AG09309 (cell line): ENCODE results near the gene PLEKHG3.

Experiments used
- DNase-seq: peaks from one replicate; pipeline ENCODE4 v3.0.0-alpha.2; 2010; ENCODE audit warnings: low read depth
- H3K4me3 ChIP-seq: 2 replicates; pipeline ENCODE4 v1.5.1; 2011; ENCODE audit warnings: mild to moderate bottlenecking, low read depth, low read length, moderate library complexity; ENCODE audit not compliant: control insufficient read depth
- CTCF ChIP-seq: IDR thresholded peaks from 2 replicates; pipeline ENCODE4 v1.5.1; 2011; ENCODE audit warnings: mild to moderate bottlenecking, low read depth, low read length, inconsistent platforms; ENCODE audit not compliant: insufficient read depth, control insufficient read depth; ENCODE audit errors: missing control alignments

PLEKHG3 gene

GRCh38 chr14:64766430-64767151 lies 62.4 kb downstream of the PLEKHG3 start:
- TF ChIP-seq CTCF, result no peak
- DNase-seq, result no peak
- H3K4me3 ChIP-seq, result no peak overlapping the region

- no peak for DNase-seq
- TF ChIP-seq CTCF, result no peak
- H3K4me3 ChIP-seq, result no peak overlapping the region
These were observed 63.2 kb downstream of the PLEKHG3 start for GRCh38 chr14:64767215-64767964.

- TF ChIP-seq CTCF, result no peak
- no peak overlapping the region for H3K4me3 ChIP-seq
- no peak for DNase-seq
These were observed 64.3 kb downstream of the PLEKHG3 start for GRCh38 chr14:64768401-64769095.

- H3K4me3 ChIP-seq, result no peak overlapping the region
- no peak for DNase-seq
These were observed 65.1 kb downstream of the PLEKHG3 start for GRCh38 chr14:64769096-64770020.

GRCh38 chr14:64770751-64771150 lies 66.5 kb downstream of the PLEKHG3 start:
- H3K4me3 ChIP-seq, result no peak overlapping the region
- DNase-seq, result no peak
- no peak for TF ChIP-seq CTCF

More at GRCh38 chr14:64769096-64770020, 65.1 kb downstream of the PLEKHG3 start:
- TF ChIP-seq CTCF, result no peak

GRCh38 chr14:64771161-64771560 lies 66.9 kb downstream of the PLEKHG3 start:
- no peak overlapping the region for H3K4me3 ChIP-seq
- no peak for TF ChIP-seq CTCF
- DNase-seq, result no peak
